ENCODE results near the gene GRIA4. TPM values are rescaled to one million over a fixed set of nuclear protein-coding genes. Genes with fewer than 3 reads are reported as not detected.

The GRIA4 gene
- polyA plus RNA-seq, 1 donor from 2014 or later: 6.3 TPM

- TF ChIP-seq EZH2 (IDR thresholded peaks at IDR 0.05; ENCODE audit: borderline replicate concordance, insufficient read depth, low read length, poor library complexity, severe bottlenecking) (no peak), TAF1 (IDR thresholded peaks at IDR 0.05; ENCODE audit: low read depth) (no peak), SMC3 (conservative IDR thresholded peaks at IDR 0.05; ENCODE audit: poor library complexity) (no peak), REST (IDR thresholded peaks at IDR 0.05; ENCODE audit: borderline replicate concordance) (no peak), RAD21 (conservative IDR thresholded peaks at IDR 0.05) (no peak), EP300 (conservative IDR thresholded peaks at IDR 0.05; ENCODE audit: poor library complexity, severe bottlenecking) (no peak), POLR2AphosphoS5 (IDR thresholded peaks at IDR 0.05) (no peak), MXI1 (conservative IDR thresholded peaks at IDR 0.05; ENCODE audit: poor library complexity, severe bottlenecking) (no peak), CTCF (IDR thresholded peaks at IDR 0.05; ENCODE audit: poor library complexity, severe bottlenecking) (no peak)
- Histone ChIP-seq H3K4me3 (ENCODE audit: low read length) (no peak overlapping the region), H4K20me1 (ENCODE audit: insufficient read depth) (no peaks in the 10 kb centered on the region), H3K9me2 (ENCODE audit: insufficient read depth, low read length) (no peaks in the 10 kb centered on the region), H3F3A (ENCODE audit: insufficient read depth, low read length, poor library complexity, severe bottlenecking) (no peaks in the 10 kb centered on the region), H3K4me2 (ENCODE audit: low read length) (no peak overlapping the region), H3K27me3 (ENCODE audit: insufficient read depth, low read depth, low read length) (no peaks in the 10 kb centered on the region), H3K79me2 (replicated peaks; ENCODE audit: insufficient read depth, low read length) (no peaks in the 10 kb centered on the region), H3K9me3 (ENCODE audit: low read length) (no peaks in the 10 kb centered on the region), H3K36me3 (ENCODE audit: insufficient read depth, low read length) (no peaks in the 10 kb centered on the region), H3K27ac (ENCODE audit: low read length) (no peak overlapping the region), H3K9ac (ENCODE audit: low read length) (no peak overlapping the region), H2AFZ (ENCODE audit: low read depth, low read length) (no peak overlapping the region)
Measured at GRCh38 chr11:105953886-105954285, 344.0 kb downstream of the GRIA4 start.

GRCh38 chr11:105960252-105961245 lies 350.7 kb downstream of the GRIA4 start:
- H3K4me3 ChIP-seq (ENCODE audit: low read length): no peak overlapping the region
- H3F3A ChIP-seq (ENCODE audit: insufficient read depth, low read length, poor library complexity, severe bottlenecking): no peaks in the 10 kb centered on the region
- H3K27ac ChIP-seq (ENCODE audit: low read length): no peak overlapping the region
- no peaks in the 10 kb centered on the region for H3K9me3 ChIP-seq (ENCODE audit: low read length)
- no peaks in the 10 kb centered on the region for H4K20me1 ChIP-seq (ENCODE audit: insufficient read depth)
- H2AFZ ChIP-seq (ENCODE audit: low read depth, low read length): no peak overlapping the region
- H3K27me3 ChIP-seq (ENCODE audit: insufficient read depth, low read depth, low read length): no peaks in the 10 kb centered on the region
- TF ChIP-seq SMC3 (conservative IDR thresholded peaks at IDR 0.05; ENCODE audit: poor library complexity) (no peak), EZH2 (IDR thresholded peaks at IDR 0.05; ENCODE audit: borderline replicate concordance, insufficient read depth, low read length, poor library complexity, severe bottlenecking) (no peak)
- H3K9me2 ChIP-seq (ENCODE audit: insufficient read depth, low read length): no peaks in the 10 kb centered on the region
- no peaks in the 10 kb centered on the region for H3K36me3 ChIP-seq (ENCODE audit: insufficient read depth, low read length)
- H3K4me2 ChIP-seq (ENCODE audit: low read length): no peak overlapping the region
- no peaks in the 10 kb centered on the region for H3K79me2 ChIP-seq (replicated peaks; ENCODE audit: insufficient read depth, low read length)
- no peak overlapping the region for H3K9ac ChIP-seq (ENCODE audit: low read length)

Data from neural cell (in vitro differentiated cells).